ENCODE results near the gene TBC1D2. TPM values are rescaled to one million over a fixed set of nuclear protein-coding genes. Genes with fewer than 3 reads are reported as not detected.

TBC1D2 gene
- total and polyA plus RNA-seq, 2 experiments from 2014 or later = 3.7 to 6.8 TPM

- TF ChIP-seq, protein P1, sequence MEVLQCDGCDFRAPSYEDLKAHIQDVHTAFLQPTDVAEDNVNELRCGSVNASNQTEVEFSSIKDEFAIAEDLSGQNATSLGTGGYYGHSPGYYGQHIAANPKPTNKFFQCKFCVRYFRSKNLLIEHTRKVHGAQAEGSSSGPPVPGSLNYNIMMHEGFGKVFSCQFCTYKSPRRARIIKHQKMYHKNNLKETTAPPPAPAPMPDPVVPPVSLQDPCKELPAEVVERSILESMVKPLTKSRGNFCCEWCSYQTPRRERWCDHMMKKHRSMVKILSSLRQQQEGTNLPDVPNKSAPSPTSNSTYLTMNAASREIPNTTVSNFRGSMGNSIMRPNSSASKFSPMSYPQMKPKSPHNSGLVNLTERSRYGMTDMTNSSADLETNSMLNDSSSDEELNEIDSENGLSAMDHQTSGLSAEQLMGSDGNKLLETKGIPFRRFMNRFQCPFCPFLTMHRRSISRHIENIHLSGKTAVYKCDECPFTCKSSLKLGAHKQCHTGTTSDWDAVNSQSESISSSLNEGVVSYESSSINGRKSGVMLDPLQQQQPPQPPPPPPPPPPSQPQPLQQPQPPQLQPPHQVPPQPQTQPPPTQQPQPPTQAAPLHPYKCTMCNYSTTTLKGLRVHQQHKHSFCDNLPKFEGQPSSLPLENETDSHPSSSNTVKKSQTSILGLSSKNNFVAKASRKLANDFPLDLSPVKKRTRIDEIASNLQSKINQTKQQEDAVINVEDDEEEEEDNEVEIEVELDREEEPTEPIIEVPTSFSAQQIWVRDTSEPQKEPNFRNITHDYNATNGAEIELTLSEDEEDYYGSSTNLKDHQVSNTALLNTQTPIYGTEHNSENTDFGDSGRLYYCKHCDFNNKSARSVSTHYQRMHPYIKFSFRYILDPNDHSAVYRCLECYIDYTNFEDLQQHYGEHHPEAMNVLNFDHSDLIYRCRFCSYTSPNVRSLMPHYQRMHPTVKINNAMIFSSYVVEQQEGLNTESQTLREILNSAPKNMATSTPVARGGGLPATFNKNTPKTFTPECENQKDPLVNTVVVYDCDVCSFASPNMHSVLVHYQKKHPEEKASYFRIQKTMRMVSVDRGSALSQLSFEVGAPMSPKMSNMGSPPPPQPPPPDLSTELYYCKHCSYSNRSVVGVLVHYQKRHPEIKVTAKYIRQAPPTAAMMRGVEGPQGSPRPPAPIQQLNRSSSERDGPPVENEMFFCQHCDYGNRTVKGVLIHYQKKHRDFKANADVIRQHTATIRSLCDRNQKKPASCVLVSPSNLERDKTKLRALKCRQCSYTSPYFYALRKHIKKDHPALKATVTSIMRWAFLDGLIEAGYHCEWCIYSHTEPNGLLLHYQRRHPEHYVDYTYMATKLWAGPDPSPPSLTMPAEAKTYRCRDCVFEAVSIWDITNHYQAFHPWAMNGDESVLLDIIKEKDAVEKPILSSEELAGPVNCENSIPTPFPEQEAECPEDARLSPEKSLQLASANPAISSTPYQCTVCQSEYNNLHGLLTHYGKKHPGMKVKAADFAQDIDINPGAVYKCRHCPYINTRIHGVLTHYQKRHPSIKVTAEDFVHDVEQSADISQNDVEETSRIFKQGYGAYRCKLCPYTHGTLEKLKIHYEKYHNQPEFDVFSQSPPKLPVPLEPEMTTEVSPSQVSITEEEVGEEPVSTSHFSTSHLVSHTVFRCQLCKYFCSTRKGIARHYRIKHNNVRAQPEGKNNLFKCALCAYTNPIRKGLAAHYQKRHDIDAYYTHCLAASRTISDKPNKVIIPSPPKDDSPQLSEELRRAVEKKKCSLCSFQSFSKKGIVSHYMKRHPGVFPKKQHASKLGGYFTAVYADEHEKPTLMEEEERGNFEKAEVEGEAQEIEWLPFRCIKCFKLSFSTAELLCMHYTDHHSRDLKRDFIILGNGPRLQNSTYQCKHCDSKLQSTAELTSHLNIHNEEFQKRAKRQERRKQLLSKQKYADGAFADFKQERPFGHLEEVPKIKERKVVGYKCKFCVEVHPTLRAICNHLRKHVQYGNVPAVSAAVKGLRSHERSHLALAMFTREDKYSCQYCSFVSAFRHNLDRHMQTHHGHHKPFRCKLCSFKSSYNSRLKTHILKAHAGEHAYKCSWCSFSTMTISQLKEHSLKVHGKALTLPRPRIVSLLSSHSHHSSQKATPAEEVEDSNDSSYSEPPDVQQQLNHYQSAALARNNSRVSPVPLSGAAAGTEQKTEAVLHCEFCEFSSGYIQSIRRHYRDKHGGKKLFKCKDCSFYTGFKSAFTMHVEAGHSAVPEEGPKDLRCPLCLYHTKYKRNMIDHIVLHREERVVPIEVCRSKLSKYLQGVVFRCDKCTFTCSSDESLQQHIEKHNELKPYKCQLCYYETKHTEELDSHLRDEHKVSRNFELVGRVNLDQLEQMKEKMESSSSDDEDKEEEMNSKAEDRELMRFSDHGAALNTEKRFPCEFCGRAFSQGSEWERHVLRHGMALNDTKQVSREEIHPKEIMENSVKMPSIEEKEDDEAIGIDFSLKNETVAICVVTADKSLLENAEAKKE (CRISPR knock-in tag; IDR thresholded peaks at IDR 0.05) = no peak
- TF ChIP-seq STAT1 (IDR thresholded peaks at IDR 0.05; ENCODE audit: unreplicated experiment) (no peak), JUNB (IDR thresholded peaks at IDR 0.05; ENCODE audit: unreplicated experiment) (no peak), CREB1 (CRISPR knock-in tag; IDR thresholded peaks at IDR 0.05; ENCODE audit: low read depth) (no peak)
Observed at GRCh38 chr9:98162613-98163012, 92.8 kb downstream of the TBC1D2 start (continued).

GRCh38 chr9:98161851-98162250 is 93.6 kb downstream of the TBC1D2 start:
- H3K27me3 ChIP-seq (ENCODE audit: insufficient read depth) = no peaks in the 10 kb centered on the region
- no peaks in the 10 kb centered on the region for H3F3A ChIP-seq (replicated peaks; ENCODE audit: low read depth)
- Mint-ChIP-seq H3K9me3 (no peaks in the 10 kb centered on the region), H3K27me3 (ENCODE audit: insufficient read depth, low read depth, poor library complexity) (peaks cover 7% of the 10 kb centered on the region), H3K36me3 (ENCODE audit: low read depth) (no peaks in the 10 kb centered on the region; the same call in 2 of the 3 replicates), H3K4me3 (no peak overlapping the region), H3K4me1 (peaks cover 13% of the 10 kb centered on the region), H3K27ac (no peak overlapping the region)
- no peak for DNase-seq (ENCODE audit: low spot score)
- no peaks in the 10 kb centered on the region for H3K9me2 ChIP-seq (ENCODE audit: insufficient read depth)
- H3K4me1 ChIP-seq (ENCODE audit: insufficient read depth) = no peaks in the 10 kb centered on the region
- H3K36me3 ChIP-seq (ENCODE audit: insufficient read depth) = no peaks in the 10 kb centered on the region
- no peak overlapping the region for H2AFZ ChIP-seq
- no peak overlapping the region for H3K4me2 ChIP-seq
- H4K20me1 ChIP-seq (replicated peaks; ENCODE audit: insufficient read depth) = 0 out of 2 replicates have a peak, but pooled peaks cover 10% of the 10 kb centered on the region
- H3K27ac ChIP-seq (ENCODE audit: low read depth) = no peak overlapping the region
- H3K4me3 ChIP-seq = no peak overlapping the region
- no peak for ATAC-seq
- peaks cover 10% of the 10 kb centered on the region for H3K79me2 ChIP-seq (replicated peaks; ENCODE audit: insufficient read depth)
- no peak for TF ChIP-seq JUNB (IDR thresholded peaks at IDR 0.05; ENCODE audit: unreplicated experiment)
- no peak for TF ChIP-seq EZH2 (IDR thresholded peaks at IDR 0.05; ENCODE audit: low read depth, unreplicated experiment)
- TF ChIP-seq ZNF114 (CRISPR knock-in tag; IDR thresholded peaks at IDR 0.05) = no peak
- TF ChIP-seq, protein P2, sequence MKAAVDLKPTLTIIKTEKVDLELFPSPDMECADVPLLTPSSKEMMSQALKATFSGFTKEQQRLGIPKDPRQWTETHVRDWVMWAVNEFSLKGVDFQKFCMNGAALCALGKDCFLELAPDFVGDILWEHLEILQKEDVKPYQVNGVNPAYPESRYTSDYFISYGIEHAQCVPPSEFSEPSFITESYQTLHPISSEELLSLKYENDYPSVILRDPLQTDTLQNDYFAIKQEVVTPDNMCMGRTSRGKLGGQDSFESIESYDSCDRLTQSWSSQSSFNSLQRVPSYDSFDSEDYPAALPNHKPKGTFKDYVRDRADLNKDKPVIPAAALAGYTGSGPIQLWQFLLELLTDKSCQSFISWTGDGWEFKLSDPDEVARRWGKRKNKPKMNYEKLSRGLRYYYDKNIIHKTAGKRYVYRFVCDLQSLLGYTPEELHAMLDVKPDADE (IDR thresholded peaks at IDR 0.05) = no peak
- no peak for TF ChIP-seq EZH2phosphoT487 (IDR thresholded peaks at IDR 0.05; ENCODE audit: unreplicated experiment)
- no peak for TF ChIP-seq NANOG (IDR thresholded peaks at IDR 0.05; ENCODE audit: borderline replicate concordance)
- TF ChIP-seq, protein P1 (CRISPR knock-in tag; IDR thresholded peaks at IDR 0.05) = no peak
